Stimulated activated CD4-positive, alpha-beta T cell treated with anti-CD3 and anti-CD28 coated beads, Interleukin-4, amount 100 ng/mL, for 4 hours (primary cell): ENCODE data around the gene PIGO.

ENCODE experiments used
- DNase-seq, 2 experiments: peaks; one replicate each; pipeline ENCODE4 v3.0.0-alpha.2; 2020

PIGO gene

GRCh38 chr9:35105571-35106342 is 9.4 kb upstream of the PIGO start:
- DNase-seq = no peak

GRCh38 chr9:35105126-35105525 is 8.7 kb upstream of the PIGO start:
- DNase-seq = no peak

- DNase-seq = no peak
These were observed 8.2 kb upstream of the PIGO start for GRCh38 chr9:35104586-35104985.

GRCh38 chr9:35103660-35104191 is 7.3 kb upstream of the PIGO start:
- DNase-seq = no peak

GRCh38 chr9:35102769-35103659 is 6.6 kb upstream of the PIGO start, which contains the start of gene STOML2:
Gene STOML2 (minus strand): TSS chr9:35103131. CDS start chr9:35103094, 37 bp downstream.
- DNase-seq = peak; percentile 84 to 93

DNA sequence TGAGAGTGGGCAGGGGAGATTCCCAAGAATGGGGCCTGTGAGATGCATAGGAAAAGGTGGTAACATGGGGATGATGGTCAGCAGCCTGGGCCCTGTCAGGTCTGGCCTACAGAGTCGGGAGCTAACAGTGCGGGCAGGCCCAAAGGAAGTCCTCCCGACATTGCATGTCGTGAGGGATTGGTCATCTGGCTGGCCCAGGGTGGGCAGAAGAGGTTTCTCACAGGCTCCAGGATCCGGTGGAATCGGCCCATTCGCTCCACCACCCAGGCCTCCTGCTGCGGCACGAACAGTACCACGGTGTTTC is 6.0 kb upstream of the PIGO start:
- no peak for DNase-seq

GRCh38 chr9:35097573-35097972 is 1.2 kb upstream of the PIGO start:
- no peak for DNase-seq

GRCh38 chr9:35091536-35091935 is 4.9 kb downstream of the PIGO start:
- no peak for DNase-seq

- DNase-seq = no peak
These were observed 7.0 kb downstream of the PIGO start for GRCh38 chr9:35089434-35089833.

DNA sequence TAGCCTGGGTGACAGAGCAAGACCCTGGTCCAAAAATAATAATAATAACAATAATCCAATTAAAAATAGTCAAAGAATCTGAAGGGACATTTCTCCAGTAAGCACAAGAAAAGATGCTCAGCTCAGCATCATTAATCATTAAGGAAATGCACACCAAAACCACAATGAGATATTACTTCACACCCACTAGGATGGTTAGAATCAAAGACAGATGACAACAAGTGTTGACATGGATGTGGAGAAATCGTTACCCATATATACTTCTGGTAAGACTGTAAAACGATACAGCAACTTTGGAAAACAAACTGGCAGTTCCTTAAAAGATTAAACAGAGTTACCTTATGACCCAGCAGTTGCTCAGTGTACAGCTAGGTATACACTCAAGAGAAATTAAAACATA is 11.3 kb downstream of the PIGO start:
- DNase-seq = no peak

GRCh38 chr9:35079426-35080341 is 16.7 kb downstream of the PIGO start, which contains the start of gene FANCG:
Gene FANCG (minus strand): TSS chr9:35079942. CDS start chr9:35079524, 418 bp downstream.
- DNase-seq = peak; percentile 78 to 79

- DNase-seq = no peak
These were observed 17.4 kb downstream of the PIGO start for GRCh38 chr9:35079041-35079425.

- DNase-seq = no peak
These were observed 18.3 kb downstream of the PIGO start for GRCh38 chr9:35078066-35078465.

GRCh38 chr9:35076848-35077247 is 19.5 kb downstream of the PIGO start:
- DNase-seq = no peak

- no peak for DNase-seq
These were observed 21.0 kb downstream of the PIGO start for GRCh38 chr9:35075358-35075757.

- DNase-seq = no peak
These were observed 21.6 kb downstream of the PIGO start for GRCh38 chr9:35074791-35075190.

DNA sequence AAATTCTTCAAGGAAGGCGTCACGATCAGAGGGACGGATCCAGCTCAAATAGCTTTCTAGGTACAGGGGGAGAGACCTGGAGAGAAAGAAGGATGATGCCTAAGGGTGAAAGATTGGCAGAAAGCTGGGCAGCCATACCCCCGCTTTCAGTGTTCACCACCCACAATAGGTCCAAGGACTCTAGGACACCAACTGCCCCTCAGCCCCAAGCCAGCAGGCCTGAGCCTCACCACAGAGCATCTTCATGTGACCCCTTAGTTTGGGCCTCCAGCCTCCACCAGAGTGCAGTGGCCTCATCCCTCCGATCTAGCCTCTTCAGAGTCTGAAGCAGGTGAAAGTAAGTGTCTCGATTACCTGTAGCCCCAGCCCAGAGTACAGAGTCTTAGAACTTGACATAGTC is 22.2 kb downstream of the PIGO start:
- DNase-seq = no peak

- no peak for DNase-seq
These were observed 23.1 kb downstream of the PIGO start for GRCh38 chr9:35073279-35073612.

DNA sequence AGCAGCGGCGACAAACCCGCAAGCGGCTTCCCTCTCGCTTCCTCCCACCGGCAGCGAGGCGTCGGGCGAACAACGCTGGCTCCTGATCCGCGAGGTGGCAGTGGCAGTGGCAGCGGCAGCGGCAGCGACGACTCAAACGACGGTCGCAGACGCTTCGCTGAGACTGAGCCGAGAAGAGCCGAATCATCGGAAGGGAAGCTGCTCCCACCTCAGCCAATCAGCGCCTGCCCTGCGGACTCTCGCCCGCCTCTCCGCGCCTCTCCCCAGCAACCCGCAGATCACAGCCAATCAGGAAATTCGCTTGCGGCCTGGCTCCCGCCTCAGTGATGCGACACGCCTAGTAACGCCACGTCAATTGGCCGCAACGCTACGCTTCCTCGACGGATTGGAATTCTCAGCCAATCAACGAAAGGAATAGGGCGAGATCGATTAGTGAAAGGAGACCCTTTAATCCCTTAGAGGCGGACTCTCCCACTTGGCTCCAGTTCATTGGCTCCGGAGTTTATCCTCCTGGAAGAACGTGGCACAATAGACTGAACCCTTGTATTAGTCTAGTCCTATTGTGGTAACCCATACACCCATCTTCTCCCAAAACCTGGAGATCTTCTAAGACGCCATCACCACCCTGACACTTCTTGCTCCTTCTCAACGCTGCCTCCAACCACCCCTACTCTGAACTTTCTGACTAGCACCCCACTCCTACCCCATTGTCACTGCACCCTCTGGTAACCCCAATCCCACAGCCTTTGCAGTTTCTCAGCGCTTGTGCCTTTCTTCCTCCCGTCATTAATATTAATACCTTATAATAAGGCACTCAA is 23.7 kb downstream of the PIGO start, which contains the start of gene VCP:
VCP (minus strand) TSS at position 165 of the 818 bp plus-strand sequence. CDS start 272 bp downstream, outside the sequence.
- DNase-seq = peak; percentile 92 to 98

DNA sequence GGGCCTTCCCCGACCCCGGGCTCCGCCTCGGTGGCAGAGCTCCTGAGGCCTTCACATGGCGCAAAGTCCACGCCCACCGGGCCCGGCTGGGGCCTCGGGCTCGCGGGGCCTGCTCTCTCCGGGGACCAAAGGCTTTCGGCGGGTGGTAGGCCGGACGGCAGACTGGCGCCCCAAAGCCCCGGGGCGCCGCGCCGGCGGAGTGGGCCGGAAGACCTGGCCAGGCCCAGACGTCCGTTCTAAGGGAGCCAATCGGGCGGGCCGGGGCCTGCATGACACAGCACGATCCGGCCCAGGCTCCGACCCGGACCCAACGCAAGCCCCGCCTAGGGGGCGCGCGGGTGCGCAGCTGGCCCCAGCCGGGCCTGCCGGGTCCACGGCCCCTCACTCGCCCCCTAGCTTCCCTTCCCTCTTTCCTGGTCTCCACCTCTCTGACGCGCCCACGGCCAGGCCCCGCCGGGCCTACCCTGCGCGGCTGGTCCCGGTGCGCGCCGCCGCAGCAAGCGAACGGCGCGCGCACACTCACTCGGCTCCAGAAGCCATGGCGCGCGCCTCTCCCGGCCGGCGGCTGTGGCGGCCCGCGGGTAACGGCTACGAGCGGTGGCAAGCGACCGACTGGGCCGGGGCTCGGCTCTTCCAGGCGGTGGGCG is 24.5 kb downstream of the PIGO start:
- peak; percentile 70 for DNase-seq
